ENCODE data around the gene MDM2. TPM values are rescaled to one million over a fixed set of nuclear protein-coding genes. Genes with fewer than 3 reads are reported as not detected.

MDM2 gene
- total and polyA plus RNA-seq, 4 donors: 24.9 to 155 (median 108) TPM

DNA sequence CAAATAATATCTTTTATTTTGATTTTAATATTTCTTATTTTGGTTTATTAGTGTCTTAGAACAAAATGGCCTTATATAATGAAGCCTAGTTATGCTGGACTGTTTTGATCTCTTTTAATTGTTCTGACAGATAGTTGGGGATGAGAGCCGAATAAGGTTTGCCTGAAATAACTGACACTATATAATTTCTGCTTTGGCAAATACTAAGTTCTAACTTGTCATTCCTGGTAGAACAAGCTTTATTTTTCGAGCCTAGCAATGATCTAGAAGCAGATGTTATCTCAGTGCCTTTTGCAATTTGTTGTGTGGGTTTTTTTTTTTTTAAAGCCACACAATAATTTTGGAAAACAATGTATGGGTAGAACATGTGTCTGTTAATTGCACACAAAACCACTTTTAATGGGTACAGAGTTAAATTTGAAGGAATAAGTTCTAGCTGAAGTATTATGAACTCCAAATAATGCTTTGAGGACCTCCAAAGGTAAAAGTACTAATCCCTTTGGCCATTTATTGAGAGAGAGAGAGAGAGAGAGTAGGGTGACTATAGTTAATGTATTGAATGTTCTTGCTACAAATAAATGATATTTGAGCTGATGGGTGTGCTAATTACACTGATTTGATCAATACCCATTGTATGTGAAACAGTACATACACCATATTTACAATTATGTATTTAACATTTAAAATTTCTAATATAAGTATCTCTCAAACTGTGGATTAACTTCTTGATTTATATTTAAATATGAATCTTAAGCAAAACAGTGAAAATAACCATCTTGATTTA is 35.0 kb downstream of the MDM2 start:
- no peak overlapping the region for H3K27ac ChIP-seq (ENCODE audit: low read depth in 1 of 2, low read length in 1 of 2)
- no peak overlapping the region for H3K4me3 ChIP-seq
- H3K9me3 ChIP-seq (ENCODE audit: control insufficient read depth in 4 of 4, insufficient read depth in 3 of 4, low read length in 3 of 4): no peaks in the 10 kb centered on the region
- no peak for DNase-seq
- no peaks in the 10 kb centered on the region for H3K27me3 ChIP-seq (ENCODE audit: control insufficient read depth in 3 of 3, insufficient read depth in 3 of 3, low read length in 2 of 3)
- WGBS, 2 donors: 76 to 78% methylated on average over 2 of the region's 2 CpGs
- H3K36me3 ChIP-seq (ENCODE audit: control insufficient read depth in 4 of 4, insufficient read depth in 4 of 4, low read length in 4 of 4): peaks cover 12 to 23% (median 18%) of the 10 kb centered on the region in 4 donors
- ATAC-seq (ENCODE audit: insufficient read depth, low FRiP score): no peak
- H3K9ac ChIP-seq (ENCODE audit: insufficient read depth in 1 of 2, low read length in 2 of 2): no peak overlapping the region
- H3K4me1 ChIP-seq (ENCODE audit: control insufficient read depth in 5 of 5, insufficient read depth in 5 of 5, low read length in 5 of 5): peaks cover 0 to 2% (median 0%) of the 10 kb centered on the region in 5 donors
- TF ChIP-seq, protein P1, sequence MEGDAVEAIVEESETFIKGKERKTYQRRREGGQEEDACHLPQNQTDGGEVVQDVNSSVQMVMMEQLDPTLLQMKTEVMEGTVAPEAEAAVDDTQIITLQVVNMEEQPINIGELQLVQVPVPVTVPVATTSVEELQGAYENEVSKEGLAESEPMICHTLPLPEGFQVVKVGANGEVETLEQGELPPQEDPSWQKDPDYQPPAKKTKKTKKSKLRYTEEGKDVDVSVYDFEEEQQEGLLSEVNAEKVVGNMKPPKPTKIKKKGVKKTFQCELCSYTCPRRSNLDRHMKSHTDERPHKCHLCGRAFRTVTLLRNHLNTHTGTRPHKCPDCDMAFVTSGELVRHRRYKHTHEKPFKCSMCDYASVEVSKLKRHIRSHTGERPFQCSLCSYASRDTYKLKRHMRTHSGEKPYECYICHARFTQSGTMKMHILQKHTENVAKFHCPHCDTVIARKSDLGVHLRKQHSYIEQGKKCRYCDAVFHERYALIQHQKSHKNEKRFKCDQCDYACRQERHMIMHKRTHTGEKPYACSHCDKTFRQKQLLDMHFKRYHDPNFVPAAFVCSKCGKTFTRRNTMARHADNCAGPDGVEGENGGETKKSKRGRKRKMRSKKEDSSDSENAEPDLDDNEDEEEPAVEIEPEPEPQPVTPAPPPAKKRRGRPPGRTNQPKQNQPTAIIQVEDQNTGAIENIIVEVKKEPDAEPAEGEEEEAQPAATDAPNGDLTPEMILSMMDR (IDR thresholded peaks at IDR 0.05; ENCODE audit: control extremely low read depth, extremely low read depth): no peak

DNA sequence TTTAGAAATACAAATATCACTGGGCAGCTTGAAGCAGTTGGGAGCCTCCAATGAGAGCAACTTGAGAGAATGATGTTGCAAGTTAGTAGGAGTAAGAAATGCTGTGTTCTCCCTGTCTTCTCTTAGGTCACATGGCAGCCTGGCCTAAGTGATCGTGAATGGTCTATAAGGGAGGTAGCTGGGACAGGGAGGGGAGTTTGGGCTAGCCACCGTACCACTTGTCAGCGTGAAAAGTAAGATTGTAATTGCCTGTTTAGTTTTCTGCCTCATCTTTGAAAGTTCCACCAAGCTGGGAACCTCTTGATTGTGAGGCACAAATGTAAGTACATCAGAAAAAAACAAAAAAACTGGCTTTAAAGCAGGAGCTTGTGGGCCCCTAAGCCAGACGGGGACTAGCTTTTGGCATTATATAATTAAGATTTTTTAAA is 36.4 kb downstream of the MDM2 start:
- H3K9me3 ChIP-seq (ENCODE audit: control insufficient read depth in 4 of 4, insufficient read depth in 3 of 4, low read length in 3 of 4): no peaks in the 10 kb centered on the region
- H3K4me1 ChIP-seq (ENCODE audit: control insufficient read depth in 5 of 5, insufficient read depth in 5 of 5, low read length in 5 of 5): peaks cover 0 to 2% (median 0%) of the 10 kb centered on the region in 5 donors
- H3K27me3 ChIP-seq (ENCODE audit: control insufficient read depth in 3 of 3, insufficient read depth in 3 of 3, low read length in 2 of 3): no peaks in the 10 kb centered on the region
- no peak for DNase-seq
- H3K4me3 ChIP-seq: no peak overlapping the region
- H3K36me3 ChIP-seq (ENCODE audit: control insufficient read depth in 4 of 4, insufficient read depth in 4 of 4, low read length in 4 of 4): peaks cover 3 to 17% (median 14%) of the 10 kb centered on the region in 4 donors
- no peak overlapping the region for H3K27ac ChIP-seq (ENCODE audit: low read depth in 1 of 2, low read length in 1 of 2)
- WGBS, 2 donors: 74 to 88% methylated on average over 4 of the region's 4 CpGs
- TF ChIP-seq, protein P1 (IDR thresholded peaks at IDR 0.05; ENCODE audit: control extremely low read depth, extremely low read depth): no peak
- no peak for ATAC-seq (ENCODE audit: insufficient read depth, low FRiP score)
- no peak overlapping the region for H3K9ac ChIP-seq (ENCODE audit: insufficient read depth in 1 of 2, low read length in 2 of 2)

DNA sequence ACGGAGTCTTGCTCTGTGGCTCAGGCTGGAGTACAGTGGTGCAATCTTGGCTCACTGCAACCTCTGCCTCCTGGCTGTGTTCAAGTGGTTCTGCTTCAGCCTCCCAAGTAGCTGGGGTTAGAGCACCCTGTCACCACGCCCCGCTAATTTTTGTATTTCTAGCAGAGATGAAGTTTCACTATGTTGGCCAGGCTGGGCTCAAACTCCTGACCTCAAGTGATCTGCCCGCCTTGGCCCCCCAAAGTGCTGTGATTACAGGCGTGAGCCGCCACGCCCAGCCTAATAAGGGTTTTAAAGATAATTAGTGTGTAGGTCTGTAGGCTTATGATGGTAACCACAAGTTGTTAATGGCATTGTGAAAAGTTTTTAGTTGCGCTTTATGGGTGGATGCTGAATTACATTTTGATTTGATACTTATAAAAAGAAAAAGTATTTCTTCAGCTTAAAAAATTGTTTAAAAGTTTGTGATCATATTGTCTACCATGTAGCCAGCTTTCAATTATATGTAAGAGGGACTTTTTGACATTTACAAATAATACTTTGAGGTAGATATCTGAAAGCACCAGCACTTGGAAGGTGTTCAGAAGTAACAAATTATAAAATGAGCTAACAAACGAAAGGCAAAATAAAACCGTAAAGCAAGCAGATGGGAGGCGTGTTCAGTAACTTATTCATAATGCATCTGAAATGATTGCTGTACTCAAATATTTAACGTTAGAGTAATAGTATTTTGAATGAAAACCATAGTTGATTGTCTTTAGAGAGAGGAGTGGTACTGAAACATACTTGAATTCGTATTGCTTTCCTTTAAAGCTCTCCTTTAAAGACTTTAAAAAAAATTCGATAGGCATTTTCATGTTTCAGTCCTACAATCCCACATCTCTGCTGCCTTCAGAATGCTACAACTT is 37.1 kb downstream of the MDM2 start:
- ATAC-seq (ENCODE audit: insufficient read depth, low FRiP score) (peak; percentile 36), DNase-seq (no peak)
- TF ChIP-seq, protein P1 (IDR thresholded peaks at IDR 0.05; ENCODE audit: control extremely low read depth, extremely low read depth): no peak
- Histone ChIP-seq H3K36me3 (ENCODE audit: control insufficient read depth in 4 of 4, insufficient read depth in 4 of 4, low read length in 4 of 4) (peaks cover 0 to 13% (median 11%) of the 10 kb centered on the region in 4 donors), H3K27me3 (ENCODE audit: control insufficient read depth in 3 of 3, insufficient read depth in 3 of 3, low read length in 2 of 3) (no peaks in the 10 kb centered on the region), H3K9me3 (ENCODE audit: control insufficient read depth in 4 of 4, insufficient read depth in 3 of 4, low read length in 3 of 4) (no peaks in the 10 kb centered on the region), H3K4me1 (ENCODE audit: control insufficient read depth in 5 of 5, insufficient read depth in 5 of 5, low read length in 5 of 5) (peaks cover 0 to 2% (median 0%) of the 10 kb centered on the region in 5 donors), H3K9ac (ENCODE audit: insufficient read depth in 1 of 2, low read length in 2 of 2) (no peak overlapping the region), H3K27ac (ENCODE audit: low read depth in 1 of 2, low read length in 1 of 2) (no peak overlapping the region), H3K4me3 (no peak overlapping the region)
- WGBS, 2 donors: 74 to 87% methylated on average over 14 of the region's 14 CpGs
